NT2/D1 (cell line): Measurements from ENCODE around the gene MGLL.

Source experiments
- SUZ12 ChIP-seq: IDR thresholded peaks from 2 replicates; pipeline ENCODE4 v1.6.1; 2011; ENCODE audit not compliant: insufficient read length, insufficient read depth; ENCODE audit errors: extremely low read depth
- YY1 ChIP-seq: IDR thresholded peaks from 2 replicates; pipeline ENCODE4 v1.6.1; 2011; ENCODE audit not compliant: insufficient read length, insufficient read depth

GRCh38 chr3:127673191-127674100 lies 148.9 kb downstream of the MGLL start:
- TF ChIP-seq SUZ12 (no peak), YY1 (no peak)
